Stimulated activated CD8-positive, alpha-beta memory T cell treated with anti-CD3 and anti-CD28 coated beads, Interleukin-4, amount 100 ng/mL, for 48 hours (primary cell): ENCODE results near the gene GEMIN5.
"Not testable (repeated sequence)": the region's sequence is repeated elsewhere in the genome, so short reads cannot be mapped to it uniquely, and the experiment has no call there.

Source experiments
- DNase-seq: peaks from one replicate; pipeline ENCODE4 v3.0.0-alpha.2; 2020

GEMIN5 gene

DNA sequence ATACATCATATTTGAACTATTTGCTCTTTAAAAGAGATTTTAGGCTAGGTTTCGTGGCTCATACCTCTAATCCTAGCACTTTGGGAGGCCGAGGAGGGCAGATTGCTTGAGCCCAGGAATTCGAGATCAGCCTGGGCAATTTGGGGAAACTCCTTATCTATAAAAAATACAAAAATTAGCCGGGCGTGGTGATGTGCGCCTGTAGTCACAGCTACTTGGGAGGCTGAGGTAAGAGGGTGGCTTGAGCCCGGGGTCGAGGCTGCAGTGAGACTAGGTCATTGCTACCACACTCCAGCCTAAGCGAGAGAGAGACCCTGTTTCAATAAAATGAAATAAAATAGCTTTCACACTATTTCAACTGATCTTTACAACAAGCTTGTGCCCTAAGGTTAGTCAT lies 2.4 kb upstream of the GEMIN5 start:
- no peak for DNase-seq

DNA sequence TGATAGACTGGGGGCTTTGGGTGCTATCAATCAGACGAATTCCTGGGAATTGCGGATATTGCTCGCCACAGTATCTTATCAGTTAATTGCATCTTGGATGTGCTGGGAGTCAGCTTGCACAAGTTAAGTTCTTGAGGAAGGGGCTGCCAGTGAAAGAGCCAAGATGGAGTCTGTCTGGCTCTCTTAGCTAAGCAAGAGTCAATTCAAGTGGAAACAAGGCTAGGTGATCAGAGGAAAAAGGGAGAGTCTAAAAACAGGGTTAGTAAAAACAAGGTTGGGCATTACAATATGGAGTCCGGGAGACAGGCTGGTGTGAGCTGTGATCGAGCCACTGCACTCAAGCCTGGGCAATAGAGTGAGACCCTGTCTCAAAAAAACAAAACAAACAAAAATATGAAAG lies 1.4 kb upstream of the GEMIN5 start:
- DNase-seq: not testable (repeated sequence)

DNA sequence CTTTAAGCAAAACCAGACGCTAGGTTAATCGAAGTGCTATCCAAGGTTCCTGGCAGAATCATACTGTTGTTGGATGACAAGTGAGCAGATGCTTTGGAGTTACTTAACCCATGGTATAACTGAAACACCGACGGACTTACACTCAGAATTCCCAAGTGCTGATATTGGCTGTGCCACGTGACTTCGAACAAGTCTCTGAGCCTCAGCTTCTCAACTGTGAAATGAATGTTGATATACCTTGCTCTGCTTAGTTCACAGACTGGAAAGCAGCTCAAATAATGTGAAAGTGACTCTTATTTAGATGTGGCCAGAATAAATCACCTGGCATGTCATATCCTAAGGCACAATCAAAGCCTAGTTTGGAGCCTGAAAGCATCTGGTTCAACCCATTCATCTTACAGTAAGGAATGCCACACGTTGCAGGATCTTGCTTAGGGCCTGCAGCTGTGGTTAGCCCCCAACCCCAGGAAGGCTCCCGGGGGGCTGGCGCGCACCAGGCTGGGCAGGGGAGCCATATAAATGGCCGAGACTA lies 759 bp downstream of the GEMIN5 start:
- no peak for DNase-seq

DNA sequence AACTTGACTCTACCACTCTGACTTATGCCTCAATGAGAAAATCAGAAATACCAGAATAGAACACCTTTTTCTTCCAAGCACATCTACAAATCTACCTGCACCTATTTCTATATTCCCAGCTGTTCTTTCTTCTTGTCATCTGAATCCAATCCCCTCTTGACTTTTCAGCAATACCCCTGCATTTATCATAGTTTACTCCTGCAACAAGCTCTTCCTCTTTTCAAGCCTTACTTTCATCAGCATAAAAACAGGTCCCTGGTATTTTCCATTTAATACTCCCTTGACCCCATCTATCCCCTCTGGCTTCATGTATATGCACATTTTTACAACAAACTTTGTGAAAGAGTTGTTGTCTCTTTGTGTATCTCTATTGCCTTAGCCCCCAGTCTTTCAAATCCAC lies 3.1 kb downstream of the GEMIN5 start:
- DNase-seq: no peak

DNA sequence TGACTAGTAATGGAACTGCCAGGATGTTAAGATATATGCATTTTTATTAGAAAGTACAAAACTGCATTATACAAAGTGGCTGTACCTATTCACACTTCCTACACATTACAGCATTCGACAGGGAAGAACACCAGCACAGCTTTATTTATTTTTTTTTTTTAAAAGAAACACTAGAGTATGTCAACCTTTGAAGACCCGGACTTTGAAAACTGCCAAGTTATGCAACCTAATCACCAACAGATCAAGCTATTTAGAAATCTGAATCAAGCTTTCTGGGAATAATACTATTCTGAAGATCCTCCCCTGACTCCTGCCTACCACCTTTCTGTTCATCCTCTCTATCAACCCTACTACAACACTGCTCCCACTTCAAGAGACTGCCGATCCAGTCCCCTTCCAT lies 4.5 kb downstream of the GEMIN5 start:
- DNase-seq: no peak

DNA sequence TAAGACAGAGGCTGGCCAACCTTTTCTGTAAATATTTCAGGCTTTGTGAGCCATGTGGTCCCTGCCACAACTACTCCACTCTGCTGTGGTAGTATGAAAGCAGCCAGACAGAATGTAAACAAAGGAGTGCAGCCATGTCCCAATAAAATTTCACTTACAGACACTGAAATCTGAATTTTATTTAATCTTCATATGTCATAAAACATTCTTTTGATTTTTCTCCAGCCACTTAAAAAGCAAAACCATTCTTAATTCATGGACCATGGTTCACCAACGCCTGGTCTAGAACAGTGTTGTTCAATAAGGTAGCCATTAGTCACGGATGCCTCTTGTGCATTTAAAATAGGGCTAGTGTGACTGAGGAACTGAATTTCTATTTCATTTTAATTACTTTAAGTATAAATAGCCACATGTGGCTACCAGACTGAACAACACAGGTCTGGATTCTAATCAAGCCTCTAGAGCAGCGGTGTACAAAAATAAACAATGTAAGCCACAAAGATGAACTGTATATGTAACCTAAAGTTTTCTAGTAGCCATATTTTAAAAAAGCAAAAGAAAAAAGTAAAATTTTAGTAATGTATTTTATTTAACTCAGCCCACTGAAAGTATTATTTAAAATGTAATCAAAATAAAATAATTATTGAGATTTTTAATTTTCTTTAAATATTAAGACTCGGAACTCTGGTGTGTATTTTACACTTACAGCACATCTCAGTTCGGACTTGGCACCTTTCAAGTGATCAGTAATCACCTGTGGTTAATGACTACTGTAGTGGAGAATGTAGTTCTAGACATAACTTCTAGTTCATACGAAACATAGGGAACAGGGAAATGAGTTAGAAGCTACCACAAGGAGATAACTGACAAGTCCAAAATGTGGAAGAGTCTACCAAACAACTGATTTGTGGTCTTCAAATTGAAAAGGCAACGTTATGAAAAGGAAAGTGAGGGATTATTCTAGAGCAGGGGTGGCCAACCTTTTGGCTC lies 14.3 kb downstream of the GEMIN5 start:
- DNase-seq: no peak

DNA sequence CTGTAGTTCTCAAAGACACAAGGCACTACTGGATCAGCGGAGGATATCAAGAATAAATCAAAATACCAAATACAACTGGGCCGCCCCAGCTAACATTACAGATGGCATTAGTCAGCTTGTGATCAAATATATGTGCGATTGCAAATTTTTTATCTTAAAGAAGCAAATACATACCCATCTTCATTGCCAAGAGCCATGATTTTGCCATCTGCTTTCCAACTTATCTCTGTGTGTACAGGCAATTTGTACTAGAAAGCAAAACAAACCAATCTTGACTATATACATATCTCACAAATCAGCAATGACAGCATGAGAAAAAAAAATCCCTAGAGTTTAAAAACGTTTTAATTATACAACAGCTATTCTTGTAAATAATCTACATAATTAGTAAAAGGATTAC lies 20.3 kb downstream of the GEMIN5 start:
- no peak for DNase-seq

DNA sequence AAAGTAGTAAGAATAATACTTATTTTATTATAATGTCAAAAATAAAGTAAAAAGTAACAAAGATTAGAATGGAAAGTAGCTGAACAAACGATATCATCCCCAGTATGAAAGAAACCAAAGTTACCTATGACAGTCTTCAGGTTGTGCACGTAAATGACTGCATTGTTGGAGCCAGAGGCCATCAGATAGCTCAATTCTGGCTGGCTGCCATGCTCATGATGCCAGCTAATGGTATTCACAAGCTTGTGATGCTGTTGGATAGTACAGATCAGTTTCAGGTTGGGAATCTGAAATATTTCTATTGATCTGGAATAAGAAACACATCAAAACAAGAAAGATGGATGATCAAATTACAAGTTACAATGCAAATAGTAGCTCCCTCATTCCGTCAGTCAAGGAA lies 21.1 kb downstream of the GEMIN5 start:
- no peak for DNase-seq

DNA sequence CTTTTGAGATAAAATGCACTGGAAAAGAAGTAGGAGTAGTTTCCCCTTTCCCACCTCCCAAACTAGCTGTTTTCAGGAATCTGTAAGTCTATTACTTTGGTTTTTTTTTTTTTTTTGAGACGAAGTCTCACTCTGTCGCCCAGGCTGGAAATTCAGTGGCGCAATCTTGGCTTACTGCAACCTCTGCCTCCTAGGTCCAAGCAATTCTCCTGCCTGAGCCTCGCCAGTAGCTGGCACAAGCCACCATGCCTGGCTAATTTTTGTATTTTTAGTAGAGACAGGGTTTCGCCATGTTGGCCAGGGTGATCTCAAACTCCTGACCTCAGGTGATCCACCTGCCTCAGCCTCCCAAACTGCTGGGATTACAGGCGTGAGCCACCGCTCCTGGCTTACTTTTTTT lies 32.4 kb downstream of the GEMIN5 start:
- not testable (repeated sequence) for DNase-seq

DNA sequence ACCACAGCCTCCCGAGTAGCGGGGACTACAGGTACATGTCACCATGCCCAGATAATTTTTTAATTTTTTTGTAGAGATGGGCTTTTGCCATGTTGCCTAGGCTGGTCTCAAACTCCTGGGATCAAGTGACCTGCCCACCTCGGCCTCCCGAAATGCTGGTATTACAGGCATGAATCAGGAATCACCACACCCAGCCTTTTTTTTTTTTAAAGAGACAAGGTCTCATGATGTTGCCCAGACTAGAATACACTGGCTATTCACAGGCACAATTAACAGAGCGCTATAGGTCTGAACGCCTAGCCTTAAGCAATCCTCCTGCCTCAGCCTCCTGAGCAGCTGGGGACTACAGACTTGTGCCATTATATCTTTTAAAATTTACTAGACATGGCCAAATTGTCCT lies 36.1 kb downstream of the GEMIN5 start:
- DNase-seq: no peak

DNA sequence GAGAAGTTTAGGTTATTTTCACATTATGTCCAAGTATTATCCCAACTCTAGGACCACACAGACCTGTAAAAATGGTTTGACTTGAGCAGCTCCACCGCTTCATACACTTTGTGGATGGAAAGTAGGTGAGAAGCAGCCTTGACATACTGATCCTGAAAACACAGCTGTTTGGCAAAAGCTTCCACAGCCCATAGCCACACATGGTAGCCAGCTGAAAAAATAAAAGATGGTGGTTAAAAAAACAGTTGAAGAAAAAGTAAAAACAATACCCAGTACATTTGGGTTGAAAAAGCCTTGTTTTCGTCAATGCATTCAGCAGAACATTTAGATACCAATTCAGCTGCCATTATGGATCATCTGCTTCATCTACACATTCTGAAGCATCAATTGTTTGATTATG lies 36.7 kb downstream of the GEMIN5 start:
- DNase-seq: no peak

DNA sequence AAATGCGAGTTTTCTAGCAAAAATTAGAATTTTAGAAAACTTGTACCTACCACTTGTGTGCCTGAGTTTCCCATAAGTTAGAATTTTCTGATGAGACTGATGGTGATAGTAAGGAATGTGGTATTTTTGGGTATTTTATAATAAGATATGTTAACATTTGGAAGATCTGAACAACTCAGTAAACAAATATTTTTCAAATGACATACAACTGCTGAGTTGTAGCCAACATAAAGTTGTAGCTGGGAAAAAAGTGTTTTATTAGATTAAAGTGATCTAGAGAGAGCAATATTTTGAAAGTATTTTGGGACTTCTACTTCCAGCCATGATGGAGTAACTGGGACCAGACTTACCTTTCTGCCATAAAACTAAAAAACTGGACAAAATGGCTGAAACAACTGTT lies 37.9 kb downstream of the GEMIN5 start:
- no peak for DNase-seq

DNA sequence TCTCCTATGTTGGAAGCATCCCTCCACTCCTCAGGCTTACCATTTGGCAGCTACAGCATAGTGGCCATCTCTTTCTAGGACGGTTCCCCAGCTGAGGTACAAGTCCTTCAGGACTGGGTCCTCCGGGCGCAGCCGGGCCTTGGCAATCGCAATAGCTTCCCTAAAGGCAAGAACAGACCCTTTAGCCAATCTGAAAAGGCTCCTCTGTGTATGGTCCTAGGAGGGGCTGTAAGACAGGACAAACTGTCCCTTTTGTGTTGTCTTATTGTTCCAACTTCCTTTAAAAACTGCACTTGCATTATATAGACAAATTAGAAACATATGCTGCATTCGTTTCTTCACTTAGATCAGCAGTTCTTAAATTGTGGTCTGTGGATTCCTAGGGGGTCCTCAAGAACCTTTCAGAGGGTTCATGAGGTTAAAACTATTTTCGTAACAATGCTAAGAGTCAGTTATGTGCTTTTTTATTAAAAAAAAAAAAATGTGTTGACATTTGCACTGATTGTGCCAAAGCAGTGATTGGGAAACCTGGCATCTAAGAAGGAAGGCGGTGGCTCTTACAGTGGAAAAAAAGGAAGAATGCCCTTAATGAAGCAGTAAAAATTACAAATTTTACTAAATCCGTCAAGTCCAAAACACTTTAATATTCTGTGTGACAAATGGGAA lies 38.7 kb downstream of the GEMIN5 start:
- no peak for DNase-seq

DNA sequence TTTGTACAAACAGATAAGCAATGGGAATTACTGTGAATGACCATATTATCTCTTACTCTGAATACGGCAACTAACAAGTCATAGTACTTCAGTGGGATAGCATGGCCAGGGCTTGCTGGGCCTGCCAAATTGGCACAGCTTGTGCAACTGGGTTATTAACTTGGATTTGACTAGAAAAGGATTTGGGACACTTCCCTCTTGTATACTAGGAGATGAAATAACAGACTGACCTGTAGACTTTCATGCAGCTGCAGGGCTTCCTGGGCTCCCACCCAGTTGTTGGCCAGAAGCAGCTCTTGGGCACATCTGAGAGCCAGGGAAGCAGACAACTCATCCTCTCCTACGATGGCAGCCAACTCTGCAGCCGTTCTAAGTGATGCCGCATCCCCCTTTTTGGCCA lies 39.8 kb downstream of the GEMIN5 start:
- no peak for DNase-seq

DNA sequence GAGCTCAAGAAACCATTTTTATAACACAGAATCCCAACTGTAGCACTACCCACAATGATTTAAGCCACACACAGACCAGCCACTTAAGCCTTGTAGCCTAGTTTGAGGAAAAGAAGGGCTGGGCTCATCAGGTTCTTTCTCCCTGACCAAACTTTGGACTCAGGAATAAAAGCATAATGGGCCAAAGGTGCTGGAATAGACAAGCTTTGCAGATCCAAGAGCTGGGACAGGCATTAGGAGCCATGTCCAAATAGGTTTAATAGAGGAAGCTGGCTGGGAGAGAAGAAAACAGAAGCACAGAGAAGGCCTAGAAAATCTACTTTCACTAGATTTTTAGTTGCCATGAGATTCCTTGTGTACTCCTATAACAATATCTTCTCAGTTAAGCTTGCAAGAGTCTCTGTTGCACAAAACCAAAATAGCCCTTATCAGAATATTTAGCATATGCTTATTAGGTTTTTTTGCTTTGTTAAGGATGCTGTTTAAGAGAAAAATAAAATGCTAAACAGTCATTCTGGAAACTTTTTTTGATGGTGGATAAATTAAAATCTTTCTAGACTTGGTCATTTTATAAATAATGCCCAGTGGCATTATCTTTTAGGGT lies 41.3 kb downstream of the GEMIN5 start:
- no peak for DNase-seq

DNA sequence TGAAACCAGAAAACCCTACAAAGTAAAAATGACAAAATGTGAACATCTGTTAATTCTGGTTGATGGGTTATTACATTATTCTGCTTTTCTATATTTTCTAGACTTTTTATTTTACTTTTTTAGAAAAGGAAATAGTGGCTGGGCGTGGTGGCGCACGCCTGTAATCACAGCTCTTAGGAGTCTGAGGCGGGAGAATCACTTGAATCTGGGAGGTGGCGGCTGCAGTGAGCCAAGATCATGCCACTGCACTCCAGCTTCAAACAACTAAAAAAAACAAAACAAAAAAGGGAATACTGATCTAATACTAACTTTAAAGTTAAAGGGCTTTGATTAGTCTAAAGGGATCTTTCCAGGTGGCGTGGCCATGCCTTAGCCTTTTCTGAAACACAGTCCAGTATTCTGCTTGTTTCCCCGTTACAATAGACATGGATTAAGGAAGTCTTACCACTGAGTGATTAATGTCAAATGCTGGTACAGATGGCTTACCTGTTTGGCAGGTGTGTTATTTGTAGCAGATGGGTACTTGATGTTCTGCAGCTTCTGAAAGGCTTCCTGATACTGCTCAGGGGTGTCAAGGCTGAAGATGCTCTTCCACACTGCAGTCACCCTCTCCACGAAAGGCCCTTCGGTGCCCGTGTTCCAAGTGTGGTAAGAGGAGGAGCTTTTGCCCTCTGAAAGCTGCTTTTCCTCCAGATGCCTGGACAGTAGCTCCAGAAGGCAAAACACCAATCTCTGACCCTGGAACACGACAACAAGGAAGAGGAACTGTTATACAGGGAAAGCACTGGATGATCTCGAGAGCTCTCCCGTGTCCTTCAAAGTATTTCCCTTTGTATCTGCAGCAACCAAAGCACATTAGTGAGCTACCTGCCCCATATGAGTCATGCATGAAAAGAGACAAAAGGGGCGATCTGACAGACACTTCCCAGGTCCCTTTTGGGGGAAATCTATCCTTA lies 42.1 kb downstream of the GEMIN5 start:
- DNase-seq: no peak

DNA sequence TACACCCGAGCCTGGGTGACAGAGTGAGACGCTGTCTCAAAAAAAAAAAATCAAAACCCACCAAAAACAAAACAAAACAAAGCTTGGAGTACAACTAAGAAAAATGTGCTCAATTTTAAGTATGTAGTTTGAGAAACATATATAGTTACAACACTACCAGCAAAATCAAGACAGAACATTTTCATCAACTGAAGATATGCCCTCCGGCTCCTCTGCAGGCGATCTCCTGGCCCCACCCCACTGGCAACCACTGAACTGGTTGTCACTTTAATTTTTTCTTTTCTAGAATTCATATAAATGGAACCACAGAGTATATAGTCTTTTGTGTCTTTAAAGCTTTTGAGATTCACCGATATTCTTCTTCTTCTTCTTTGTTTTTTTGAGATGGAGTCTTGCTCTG lies 44.6 kb downstream of the GEMIN5 start:
- DNase-seq: no peak

DNA sequence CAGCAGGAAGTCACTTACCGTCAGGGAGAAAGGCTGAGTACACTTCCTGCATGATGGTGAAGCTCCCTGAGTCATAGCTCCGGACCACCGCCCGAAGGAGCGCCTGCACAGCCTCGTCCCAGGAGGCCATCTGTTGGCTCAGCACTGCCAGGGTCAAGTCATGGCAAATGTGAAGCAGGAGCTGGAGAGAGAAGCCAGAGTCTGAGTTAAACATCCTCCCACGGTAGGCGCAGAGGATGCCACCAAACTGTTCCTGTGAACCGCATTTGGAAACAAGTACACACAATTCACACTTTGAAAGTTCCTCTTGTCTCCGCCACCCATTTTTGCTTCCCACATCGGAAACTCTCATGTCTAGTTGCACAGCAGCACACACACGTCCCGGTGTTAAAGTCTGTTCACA lies 45.6 kb downstream of the GEMIN5 start:
- DNase-seq: no peak

DNA sequence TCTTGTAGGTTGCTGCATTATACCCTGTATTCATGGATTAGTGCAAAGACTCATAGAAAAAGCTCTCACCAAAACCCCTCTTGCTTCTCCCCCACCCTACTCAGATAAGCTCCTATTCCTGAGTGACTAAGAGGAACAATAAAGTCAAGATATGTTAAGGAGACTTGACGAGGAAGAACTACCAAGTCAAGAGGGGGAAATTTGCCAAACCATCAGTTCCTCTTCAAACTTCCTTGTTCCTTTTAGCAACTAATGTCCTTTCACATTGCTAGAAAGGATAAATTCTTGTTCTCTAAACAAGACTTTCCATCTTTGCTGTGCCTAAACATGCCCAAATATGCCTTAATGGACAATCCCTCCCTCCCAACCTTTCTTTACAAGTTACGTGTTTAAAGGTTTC lies 52.6 kb downstream of the GEMIN5 start:
- no peak for DNase-seq

DNA sequence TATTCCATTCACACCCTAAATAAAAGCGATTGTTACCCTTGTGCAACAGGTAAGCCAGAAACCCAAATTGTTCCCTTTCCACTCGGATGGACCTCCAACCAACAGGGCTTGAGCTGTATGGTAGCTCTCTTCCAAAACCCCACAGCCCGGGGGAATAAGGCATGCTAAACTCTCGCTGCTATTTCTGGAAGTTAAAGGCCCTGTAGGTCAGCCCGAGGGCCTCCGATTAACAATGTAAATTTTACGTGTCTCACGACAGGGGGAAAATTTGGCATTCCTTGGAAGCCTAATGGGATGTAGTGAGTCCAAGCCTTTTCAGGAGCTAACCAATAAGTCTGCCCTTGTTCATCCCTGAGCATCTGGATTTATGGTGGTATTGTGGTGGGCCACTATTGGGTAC lies 53.6 kb downstream of the GEMIN5 start:
- no peak for DNase-seq

DNA sequence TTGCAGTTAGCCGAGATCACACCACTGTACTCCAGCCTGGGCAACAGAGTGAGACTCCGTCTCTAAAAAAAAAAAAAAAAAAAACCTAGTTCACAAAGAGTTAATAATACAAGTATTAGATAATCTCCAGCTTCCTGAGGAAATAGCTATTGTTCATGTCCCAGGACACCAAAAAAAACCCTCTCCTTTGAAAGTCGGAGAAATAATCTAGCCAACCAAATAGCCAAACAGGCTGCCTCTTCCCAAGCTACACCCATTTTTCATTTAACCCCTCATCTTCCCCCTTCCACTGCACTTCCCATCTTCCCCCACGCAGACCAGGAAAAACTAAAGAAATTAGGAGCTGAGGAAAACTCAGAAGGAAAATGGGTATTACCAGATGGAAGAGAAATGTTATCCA lies 56.0 kb downstream of the GEMIN5 start:
- DNase-seq: no peak

DNA sequence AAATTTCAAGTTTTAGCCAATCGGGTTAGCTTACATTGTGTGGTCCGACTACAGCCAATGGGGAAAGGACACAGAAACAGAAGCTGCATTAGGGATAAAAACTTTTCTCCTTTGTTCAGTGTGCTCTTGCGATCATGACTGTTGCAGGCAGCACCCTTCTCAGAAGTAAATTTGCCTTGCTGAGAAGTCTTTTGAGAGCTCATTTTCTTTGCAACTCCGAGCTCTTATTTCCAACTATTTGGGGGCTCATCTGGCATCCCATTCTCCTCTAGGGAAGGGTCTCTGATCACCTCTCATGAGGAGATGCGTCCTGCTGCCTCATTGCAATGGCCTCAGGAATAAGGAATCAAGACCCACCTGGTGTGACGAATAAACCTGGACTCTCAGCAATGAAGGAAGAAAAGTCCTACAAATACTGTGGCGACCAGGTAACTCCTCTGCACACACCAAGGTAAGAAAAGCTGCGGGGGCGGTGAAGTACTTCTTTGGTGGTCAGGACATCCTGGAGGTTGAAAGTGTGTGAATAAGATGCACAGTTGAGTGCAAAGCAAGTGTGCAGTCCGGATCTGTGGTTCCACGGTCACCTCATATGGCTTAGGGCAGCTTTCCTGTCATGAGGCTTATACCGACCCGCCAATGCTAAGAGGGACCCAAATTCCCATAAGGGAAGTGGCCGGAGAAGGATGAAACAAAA lies 59.2 kb downstream of the GEMIN5 start:
- DNase-seq: no peak
